Glomerular endothelial cell (primary cell): ENCODE data around the gene DAB1. TPM values are rescaled to one million over a fixed set of nuclear protein-coding genes. Genes with fewer than 3 reads are reported as not detected.
"Not testable (repeated sequence)": the region's sequence is repeated elsewhere in the genome, so short reads cannot be mapped to it uniquely, and the experiment has no call there.

ENCODE experiments used
- DNase-seq: peaks from one replicate; pipeline ENCODE4 v3.0.0-alpha.2; 2011; ENCODE audit warnings: low read depth, low spot score; ENCODE audit errors: extremely low read depth
- total RNA-seq: library from RNA; depleted of rRNA; stranded (reverse); fragments of >200 nt; gene quantifications from 2 replicates; pipeline ENCODE4 v1.2.3, GENCODE V29; 2015

The DAB1 gene
- total RNA-seq, 1 donor from 2014 or later: 0.18 TPM

- no peak for DNase-seq
Measured at GRCh38 chr1:57093122-57093521, 330.7 kb downstream of the DAB1 start.

DNA sequence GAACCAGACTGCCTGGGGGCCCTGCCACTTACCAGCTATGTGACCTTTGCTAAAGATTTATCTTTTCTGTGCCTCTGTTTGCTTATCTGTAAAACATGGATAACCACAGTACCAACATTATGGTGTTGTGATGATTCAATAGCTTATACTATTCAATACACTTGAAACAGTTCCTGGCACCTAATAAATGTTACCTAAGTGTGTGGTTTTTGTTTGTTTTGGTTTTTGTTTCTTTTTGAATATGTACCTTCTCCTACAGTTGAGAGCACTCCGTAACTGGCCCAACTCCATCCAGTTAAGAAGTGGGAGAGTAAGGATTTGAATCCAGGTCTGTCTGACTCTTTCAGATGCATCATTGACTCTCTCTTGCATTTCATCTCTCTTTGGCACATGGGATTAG is 332.2 kb downstream of the DAB1 start:
- DNase-seq: no peak

DNA sequence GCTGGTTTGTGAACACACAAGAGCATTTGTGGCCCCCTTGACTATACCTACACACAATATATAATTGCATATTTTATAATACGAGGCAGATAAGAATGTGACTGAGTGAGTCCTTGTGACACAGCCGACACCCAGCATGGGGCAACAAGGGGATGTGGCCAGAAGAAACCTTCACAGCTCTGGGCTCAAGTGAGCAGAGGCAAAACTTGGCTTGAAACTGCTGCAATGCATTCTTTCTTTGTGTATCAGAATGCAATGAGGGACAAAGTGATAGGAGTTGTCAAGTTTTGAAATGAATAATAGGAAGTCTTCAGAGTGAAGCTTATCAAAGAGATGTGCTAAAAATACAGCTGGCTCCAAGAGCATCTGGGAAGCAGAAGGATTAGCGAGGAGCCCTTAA is 334.0 kb downstream of the DAB1 start:
- no peak for DNase-seq

- DNase-seq: no peak
Measured at GRCh38 chr1:57089221-57089620, 334.6 kb downstream of the DAB1 start.

DNA sequence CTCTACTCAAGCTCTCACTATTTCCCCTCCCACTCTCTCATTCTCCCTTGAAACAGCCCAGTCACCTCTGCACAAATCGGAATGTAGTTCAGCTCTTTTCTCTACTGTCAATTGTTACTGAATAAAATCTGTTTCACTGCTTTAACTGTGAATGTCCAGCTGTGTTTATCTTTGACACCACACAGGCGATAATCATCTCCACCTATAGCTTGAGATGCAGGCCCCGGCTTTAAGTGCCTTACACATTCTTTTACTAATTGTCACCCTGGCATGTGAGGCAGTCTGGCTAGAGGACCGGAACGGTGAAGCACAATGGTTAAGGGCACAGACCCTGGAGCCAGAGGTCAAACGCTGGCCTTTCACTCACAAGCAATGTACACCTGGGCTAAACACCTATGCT is 335.2 kb downstream of the DAB1 start:
- no peak for DNase-seq

- not testable (repeated sequence) for DNase-seq
Measured at GRCh38 chr1:57087660-57088059, 336.2 kb downstream of the DAB1 start.

GRCh38 chr1:57086154-57086553 is 337.7 kb downstream of the DAB1 start:
- DNase-seq: no peak

DNA sequence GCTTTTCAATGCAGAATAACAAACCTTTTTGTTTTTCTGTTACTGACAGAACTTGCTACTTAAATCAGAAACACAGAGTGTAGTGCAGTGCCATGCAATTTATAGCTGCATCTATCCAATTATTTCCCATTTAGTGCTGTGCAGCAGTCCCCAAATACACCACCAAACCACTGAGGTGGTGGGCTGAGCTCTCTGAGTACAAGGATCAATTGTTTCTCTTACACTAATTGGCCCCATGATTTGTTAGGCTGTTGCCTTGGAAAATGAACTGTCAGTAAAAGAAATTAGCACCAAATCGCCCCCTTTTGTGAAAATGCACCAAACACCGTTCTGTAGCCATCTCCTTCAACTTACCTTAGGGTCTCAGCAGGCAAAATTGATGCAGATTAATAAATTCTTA is 339.2 kb downstream of the DAB1 start:
- no peak for DNase-seq

DNA sequence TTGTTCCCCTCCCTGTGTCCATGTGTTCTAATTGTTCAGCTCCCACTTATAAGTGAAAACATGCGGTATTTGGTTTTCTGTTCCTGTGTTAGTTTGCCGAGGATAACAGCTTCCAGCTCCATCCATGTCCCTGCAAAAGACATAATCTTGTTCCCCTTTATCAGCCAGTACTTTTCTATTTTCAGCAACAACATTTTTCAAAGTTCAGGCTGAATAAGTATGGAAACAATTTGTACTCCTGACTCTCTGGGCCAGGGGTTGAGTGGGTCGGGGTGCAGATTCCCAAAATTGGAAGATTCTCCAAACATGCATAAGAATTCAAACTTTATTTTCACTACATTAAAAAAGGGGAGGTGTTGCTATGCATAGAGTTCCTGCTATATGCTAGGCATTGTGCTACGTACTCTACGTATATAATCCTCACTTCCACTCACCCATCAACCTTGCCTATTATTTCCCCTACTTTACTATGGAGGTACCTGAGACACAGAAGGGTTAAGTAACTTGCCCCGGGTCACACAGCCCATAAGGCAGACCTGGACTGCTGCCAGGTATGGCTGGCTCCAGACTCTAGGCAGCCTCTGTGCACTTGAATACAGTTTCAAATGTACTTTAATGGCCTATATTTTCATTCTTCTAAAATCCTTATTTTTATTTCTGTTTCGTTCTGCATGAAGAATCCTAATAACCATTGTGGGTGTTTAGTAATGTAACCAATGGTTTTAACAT is 341.0 kb downstream of the DAB1 start:
- no peak for DNase-seq

DNA sequence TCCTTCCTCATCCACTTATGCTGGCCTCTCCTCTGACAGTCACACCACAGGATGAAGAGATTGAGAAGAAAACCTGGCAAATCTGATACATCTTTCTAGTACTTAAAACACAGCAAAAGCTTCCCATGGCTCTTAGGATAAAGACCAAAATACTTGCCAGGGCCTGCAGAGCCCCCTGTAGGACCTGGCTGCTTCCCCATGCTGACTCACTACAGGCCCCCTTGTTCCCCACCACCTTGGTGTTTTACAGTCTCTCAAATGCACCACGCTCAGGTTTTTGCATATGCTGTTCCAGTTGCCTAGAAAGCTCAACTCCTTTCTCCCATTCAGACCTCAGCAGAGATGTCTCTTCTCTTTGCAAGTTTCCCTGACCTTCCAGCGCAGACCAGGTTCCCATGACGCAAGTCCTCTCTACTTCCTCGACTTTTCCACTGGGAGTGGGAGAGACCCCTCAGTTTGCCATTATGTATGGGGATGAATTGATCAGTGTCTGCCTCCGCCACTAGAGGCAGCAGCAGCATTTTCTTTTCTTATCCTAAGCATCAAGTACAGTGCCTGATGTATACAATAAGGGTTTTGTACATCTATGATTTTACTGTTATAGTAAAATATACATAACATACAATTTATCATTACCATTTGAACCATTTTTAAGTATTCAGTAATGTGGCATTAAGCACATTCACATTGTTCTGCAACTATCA is 344.3 kb downstream of the DAB1 start:
- DNase-seq: no peak

- DNase-seq: no peak
Measured at GRCh38 chr1:57072401-57073110, 351.3 kb downstream of the DAB1 start.

DNA sequence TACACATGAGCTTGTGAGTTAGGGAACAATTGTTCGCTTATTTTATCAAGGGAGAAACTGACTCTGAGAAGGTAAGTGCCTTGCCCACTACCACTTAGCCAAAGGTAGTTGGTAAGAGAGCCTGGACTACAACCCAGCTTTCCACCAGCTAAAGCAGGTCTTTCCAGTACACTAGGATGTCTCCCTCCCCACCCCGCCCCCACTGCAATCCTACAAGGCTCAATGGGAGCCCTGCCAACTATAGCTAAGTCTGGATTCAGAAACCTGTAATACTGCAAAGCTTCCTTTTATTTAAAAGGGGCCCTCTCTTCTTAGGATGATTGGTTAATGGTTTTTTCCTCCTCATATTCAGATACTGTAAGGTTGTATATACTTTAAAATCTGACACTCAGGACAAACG is 356.0 kb downstream of the DAB1 start:
- DNase-seq: no peak

DNA sequence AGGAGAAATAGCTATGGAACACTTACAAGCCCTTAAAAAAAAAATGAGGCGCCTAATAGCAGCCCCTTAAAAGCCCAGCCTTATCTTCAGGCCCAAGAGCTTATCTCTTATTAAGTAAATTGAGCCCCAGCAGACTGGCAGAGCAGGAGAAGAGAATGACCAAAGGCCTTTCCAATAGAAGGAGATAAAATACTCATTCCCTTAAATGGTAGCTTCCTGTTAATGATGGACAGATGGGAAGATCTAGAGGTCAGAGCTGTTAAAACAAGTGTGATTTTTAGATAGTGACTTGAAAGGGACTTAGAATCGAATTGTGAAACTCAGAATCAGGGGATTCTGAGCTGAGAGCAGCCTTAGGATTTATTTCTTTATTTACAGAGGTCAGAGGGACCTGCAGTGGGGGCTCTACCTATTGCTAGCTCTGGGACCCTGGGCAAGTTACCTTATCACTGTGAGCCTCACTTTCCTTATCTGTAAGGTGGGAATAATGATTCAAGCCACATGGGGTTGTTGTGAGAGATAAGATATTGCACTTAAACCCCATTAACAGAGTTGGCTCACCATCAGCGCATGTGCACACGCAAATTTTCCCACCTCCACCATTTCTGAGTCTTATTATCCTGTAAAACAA is 356.8 kb downstream of the DAB1 start:
- no peak for DNase-seq

DNA sequence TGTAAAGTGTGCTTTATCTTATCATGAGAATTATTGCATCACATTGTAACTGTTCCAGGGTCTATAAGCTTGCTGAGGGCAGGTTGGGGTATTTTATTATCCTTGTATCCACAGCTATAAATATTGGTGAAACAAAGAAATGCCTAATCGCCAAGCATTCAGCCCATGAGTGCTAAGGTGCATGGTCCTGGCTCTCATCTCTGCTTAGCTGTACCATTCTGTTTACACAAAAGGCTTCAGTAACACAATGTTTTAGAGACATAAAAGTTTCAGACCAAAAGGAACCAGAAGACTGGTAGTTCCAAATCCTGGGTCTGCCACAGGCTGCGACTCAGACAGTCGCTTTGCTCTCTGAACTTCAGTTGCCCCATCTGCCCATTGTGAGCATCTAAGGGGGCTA is 358.4 kb downstream of the DAB1 start:
- DNase-seq: no peak

GRCh38 chr1:57064379-57065140 is 359.3 kb downstream of the DAB1 start:
- no peak for DNase-seq

GRCh38 chr1:57063406-57064125 is 360.3 kb downstream of the DAB1 start:
- DNase-seq: no peak

GRCh38 chr1:57061369-57061768 is 362.5 kb downstream of the DAB1 start:
- no peak for DNase-seq

- no peak for DNase-seq
Measured at GRCh38 chr1:57060451-57060850, 363.4 kb downstream of the DAB1 start.

- no peak for DNase-seq
Measured at GRCh38 chr1:57058652-57059501, 365.0 kb downstream of the DAB1 start.
